ENCODE results near the gene SLC39A3. TPM values are rescaled to one million over a fixed set of nuclear protein-coding genes. Genes with fewer than 3 reads are reported as not detected.
A peak's percentile ranks its signal among the peaks of the same experiment; 100 is the strongest.

Gene SLC39A3
- total and polyA plus RNA-seq, 2 of the 8 experiments (the other 6 are each of a cell fraction or from before 2014, with no cell fraction given) = 33.0 to 52.9 TPM

DNA sequence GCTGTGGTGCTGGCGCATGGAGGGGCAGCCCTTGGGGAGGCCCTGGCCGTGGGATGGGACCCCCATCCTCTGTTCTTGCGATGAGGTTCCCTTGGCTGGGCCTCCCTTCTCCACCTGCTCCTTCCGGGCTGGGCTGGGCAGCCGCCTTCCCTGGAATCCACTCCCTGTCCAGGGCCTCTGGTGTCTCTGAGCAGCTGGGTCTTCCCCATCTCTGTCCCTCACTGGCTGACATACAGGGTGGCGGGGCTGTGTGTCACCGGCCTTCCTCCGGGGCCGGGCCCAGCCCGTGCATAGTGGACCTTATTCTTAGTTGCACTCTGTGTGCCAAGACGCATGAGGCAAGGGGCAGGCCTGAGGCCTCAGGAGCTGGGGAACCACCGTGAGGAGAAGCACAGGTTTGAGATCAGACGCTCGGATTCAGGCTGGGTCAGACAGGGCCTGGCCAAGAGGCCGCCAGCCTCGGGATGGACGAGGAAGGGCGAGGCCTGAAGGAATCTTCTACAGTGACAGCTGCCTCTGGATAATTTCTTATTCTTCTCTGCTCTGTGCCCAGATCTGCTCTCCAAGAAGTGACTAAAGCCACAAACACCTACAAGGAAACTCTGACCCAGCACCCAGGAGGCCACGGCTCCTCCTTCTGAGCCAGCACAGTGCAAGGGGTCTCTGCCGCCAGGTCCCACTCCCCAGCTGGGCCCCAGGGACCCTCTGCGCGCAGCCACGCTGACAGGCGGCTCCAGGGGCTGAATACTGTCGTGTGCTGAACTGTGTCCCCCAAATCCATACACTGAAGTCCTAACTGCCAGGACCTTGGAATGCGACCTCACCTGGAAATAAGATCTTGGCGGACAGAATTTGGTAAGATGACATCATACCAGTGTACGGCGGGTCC is 32.2 kb upstream of the SLC39A3 start:
- H3K27ac ChIP-seq (ENCODE audit: low read depth, low read length) = no peak overlapping the region
- H3K4me2 ChIP-seq (ENCODE audit: insufficient read depth in 1 of 2, low read depth in 2 of 2, low read length in 2 of 2) = no peak overlapping the region
- no peak overlapping the region for H3K56ac ChIP-seq (replicated peaks; ENCODE audit: insufficient read length, low read depth, low read length)
- H2BK15ac ChIP-seq (ENCODE audit: low read length) = no peak overlapping the region
- H3K79me1 ChIP-seq (ENCODE audit: low read depth, low read length) = peaks cover 20% of the 10 kb centered on the region
- 89% methylated on average over 29 of the region's 29 CpGs; no CpG with 5 or more reads in 1 of the 2 experiments for WGBS, 2 experiments (ENCODE audit: extremely low coverage in 1 of 2, insufficient coverage in 1 of 2, insufficient read length in 1 of 2, insufficient replicate concordance in 2 of 2, low coverage in 1 of 2, low lambda C conversion rate in 2 of 2, missing lambda C conversion rate in 1 of 2)
- H3K4me1 ChIP-seq (replicated peaks in 1 of 4; ENCODE audit: control insufficient read depth in 3 of 4, insufficient read depth in 4 of 4, low read length in 3 of 4) = no peaks in the 10 kb centered on the region; a peak in 1 of 7 replicates
- FAIRE-seq (no peak), DNase-seq (ENCODE audit: low read depth in 1 of 2, low spot score in 2 of 2) (no peak)
- no peaks in the 10 kb centered on the region for H3K27me3 ChIP-seq (replicated peaks in 1 of 4; ENCODE audit: control insufficient read depth in 3 of 4, extremely low read depth in 1 of 4, insufficient read depth in 3 of 4, low read length in 3 of 4)
- H3K4me3 ChIP-seq (ENCODE audit: extremely low read depth in 1 of 4, insufficient read depth in 2 of 4, low read depth in 3 of 4, low read length in 4 of 4) = no peak overlapping the region
- peaks cover 28 to 54% of the 10 kb centered on the region in 2 experiments for H4K20me1 ChIP-seq (replicated peaks in 1 of 2; ENCODE audit: control insufficient read depth in 1 of 2, insufficient read depth in 2 of 2, low read length in 2 of 2)
- H3K79me2 ChIP-seq (ENCODE audit: control insufficient read depth in 1 of 2, insufficient read depth in 2 of 2, low read length in 2 of 2) = peaks cover 40 to 75% of the 10 kb centered on the region in 2 experiments
- H4K5ac ChIP-seq (ENCODE audit: insufficient read length, low read depth, low read length) = no peak overlapping the region
- no peaks in the 10 kb centered on the region for H3K23me2 ChIP-seq (ENCODE audit: low read depth, low read length)
- no peak overlapping the region for H4K91ac ChIP-seq (replicated peaks; ENCODE audit: insufficient read length, low read length)
- no peak overlapping the region for H2BK12ac ChIP-seq (ENCODE audit: low read depth, low read length)
- no peak overlapping the region for H3K14ac ChIP-seq (ENCODE audit: insufficient read length)
- no peaks in the 10 kb centered on the region for H3K9me3 ChIP-seq (ENCODE audit: insufficient read depth in 2 of 2, low read depth in 1 of 2, low read length in 1 of 2)
- ChIA-PET CTCF (ENCODE audit: partially characterized antibody) (no interaction called here), POLR2A (ENCODE audit: partially characterized antibody) (no interaction called here)
- no peak overlapping the region for H2AK5ac ChIP-seq (ENCODE audit: low read depth, low read length)
- no peak overlapping the region for H2BK5ac ChIP-seq (ENCODE audit: low read depth, low read length)
- no peak overlapping the region for H2BK20ac ChIP-seq (ENCODE audit: low read length)
- H3K9ac ChIP-seq (replicated peaks in 1 of 4; ENCODE audit: extremely low read depth in 1 of 4, low read depth in 3 of 4, low read length in 3 of 4) = no peak overlapping the region; a peak in 1 of 7 replicates
- peaks cover 2 to 7% (median 3%) of the 10 kb centered on the region in 4 experiments; a peak in 4 of 8 replicates for H3K36me3 ChIP-seq (ENCODE audit: control insufficient read depth in 2 of 4, insufficient read depth in 4 of 4, low read length in 3 of 4)
- no peak overlapping the region for H3K4ac ChIP-seq (replicated peaks; ENCODE audit: insufficient read length, low read depth, low read length)
- no peak overlapping the region for H2BK120ac ChIP-seq (replicated peaks; ENCODE audit: low read depth, low read length)
- no peak overlapping the region for H3K23ac ChIP-seq (ENCODE audit: insufficient read length)
- H2AFZ ChIP-seq (ENCODE audit: low read length) = no peak overlapping the region
- peak overlapping the region; percentile 51; the same call in 1 of the 2 replicates for H4K8ac ChIP-seq (ENCODE audit: extremely low read depth, insufficient read depth, low read length)
- H3K18ac ChIP-seq (ENCODE audit: extremely low read depth, low read length) = no peak overlapping the region
- TF ChIP-seq, protein P1, sequence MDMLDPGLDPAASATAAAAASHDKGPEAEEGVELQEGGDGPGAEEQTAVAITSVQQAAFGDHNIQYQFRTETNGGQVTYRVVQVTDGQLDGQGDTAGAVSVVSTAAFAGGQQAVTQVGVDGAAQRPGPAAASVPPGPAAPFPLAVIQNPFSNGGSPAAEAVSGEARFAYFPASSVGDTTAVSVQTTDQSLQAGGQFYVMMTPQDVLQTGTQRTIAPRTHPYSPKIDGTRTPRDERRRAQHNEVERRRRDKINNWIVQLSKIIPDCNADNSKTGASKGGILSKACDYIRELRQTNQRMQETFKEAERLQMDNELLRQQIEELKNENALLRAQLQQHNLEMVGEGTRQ (IDR thresholded peaks at IDR 0.05; ENCODE audit: low read length) = no peak
- TF ChIP-seq EP300 (IDR thresholded peaks at IDR 0.05; ENCODE audit: borderline replicate concordance in 1 of 2, low read depth in 2 of 2, low read length in 2 of 2) (no peak), JUN (IDR thresholded peaks at IDR 0.05; ENCODE audit: low read depth, low read length) (no peak), YY1 (IDR thresholded peaks at IDR 0.05; ENCODE audit: low read depth, low read length) (no peak), SIRT6 (IDR thresholded peaks at IDR 0.05; ENCODE audit: low read length) (no peak), EGR1 (IDR thresholded peaks at IDR 0.05; ENCODE audit: borderline replicate concordance, low read depth, low read length) (no peak), JUND (IDR thresholded peaks at IDR 0.05; ENCODE audit: low read length) (no peak), GTF2F1 (IDR thresholded peaks at IDR 0.05; ENCODE audit: borderline replicate concordance, low read depth, low read length) (no peak), ASH2L (IDR thresholded peaks at IDR 0.05; ENCODE audit: low read length) (no peak), POLR2A (IDR thresholded peaks at IDR 0.05; ENCODE audit: control extremely low read depth in 1 of 2, low read depth in 2 of 2, low read length in 2 of 2) (no peak), SIX5 (IDR thresholded peaks at IDR 0.05; ENCODE audit: low read depth, low read length) (no peak), MAFK (IDR thresholded peaks at IDR 0.05; ENCODE audit: low read depth, low read length) (no peak), TAF1 (IDR thresholded peaks at IDR 0.05; ENCODE audit: low read depth, low read length) (no peak)

All from H1 (cell line).